Endothelial cell of umbilical vein (primary cell): Measurements from ENCODE around the gene CLEC11A. TPM values are rescaled to one million over a fixed set of nuclear protein-coding genes. Genes with fewer than 3 reads are reported as not detected.

ENCODE experiments used
- BruUV-seq: library from RNA; stranded (reverse); fragments of 400-500 nt; replicated peaks from 2 replicates; lab custom pipeline; 2021; lab: Mats Ljungman, UMichigan
- CTCF ChIA-PET: fragments of 300-600, 350-600 bp; sonication (Branson Sonifier 250); formaldehyde crosslinking; loops from one replicate; lab custom pipeline; 2021; ENCODE audit warnings: antibody characterized with exemption, inconsistent platforms; lab: Charles Lee
- POLR2A ChIA-PET: fragments of 300-600, 350-600 bp; sonication (Branson Sonifier 250); formaldehyde crosslinking; loops from one replicate; lab custom pipeline; 2021; ENCODE audit warnings: antibody characterized with exemption, inconsistent platforms; lab: Charles Lee
- DNase-seq: peaks from one replicate; pipeline ENCODE4 v3.0.0-alpha.2; 2011; ENCODE audit warnings: low read depth, low spot score
- FAIRE-seq: peaks from 2 replicates; lab custom pipeline; 2011; peaks lifted over from hg19 to GRCh38; lab: Jason Lieb, UNC
- H2AFZ ChIP-seq: 2 replicates; pipeline ENCODE4 v1.6.0; 2012; ENCODE audit warnings: low read depth, low read length, control low read depth, inconsistent platforms
- H3K27ac ChIP-seq: 2 replicates; pipeline ENCODE4 v1.5.1; 2011; ENCODE audit warnings: low read depth, mild to moderate bottlenecking, control low read depth, low read length, moderate library complexity; ENCODE audit not compliant: insufficient read depth
- H3K27me3 ChIP-seq, 2 experiments: 2 replicates each; pipeline versions ENCODE4 v1.6.0 to v1.6.1; 2011; ENCODE audit warnings: low read length in 2 of 2, mixed read lengths in 1 of 2; ENCODE audit not compliant: control insufficient read depth in 2 of 2, insufficient read depth in 2 of 2
- H3K36me3 ChIP-seq, 2 experiments: 2 replicates in 1 of 2; 3 replicates in 1 of 2; pipeline ENCODE4 v1.5.1; 2011; ENCODE audit warnings: low read length in 2 of 2, mild to moderate bottlenecking in 1 of 2, moderate library complexity in 1 of 2; ENCODE audit not compliant: control insufficient read depth in 2 of 2, insufficient read depth in 2 of 2; ENCODE audit errors: extremely low read depth in 1 of 2
- H3K4me1 ChIP-seq: 3 replicates; pipeline ENCODE4 v1.5.1; 2011; ENCODE audit warnings: mild to moderate bottlenecking, low read length; ENCODE audit not compliant: control insufficient read depth, insufficient read depth; ENCODE audit errors: extremely low read depth
- H3K4me2 ChIP-seq: 2 replicates; pipeline ENCODE4 v1.6.1; 2011; ENCODE audit warnings: low read length, control low read depth, mixed read lengths; ENCODE audit not compliant: insufficient read depth
- H3K4me3 ChIP-seq, 3 experiments: fragments of 200-600 bp in 1 of 3; sonication (generic), shearing (Covaris generic) in 1 of 3; replicated peaks in 1 of 3; 2 replicates each; pipeline ENCODE4 v1.5.1; 2011 to 2016; ENCODE audit warnings: control low read depth in 3 of 3, low read length in 3 of 3, mild to moderate bottlenecking in 2 of 3, inconsistent platforms in 1 of 3, low read depth in 1 of 3, moderate library complexity in 1 of 3; ENCODE audit not compliant: insufficient read depth in 1 of 3
- H3K79me2 ChIP-seq: 2 replicates; pipeline ENCODE4 v1.6.0; 2012; ENCODE audit warnings: low read length, inconsistent platforms; ENCODE audit not compliant: control insufficient read depth, insufficient read depth
- H3K9ac ChIP-seq: replicated peaks from 2 replicates; pipeline ENCODE3; 2011; ENCODE audit warnings: low read length, control low read depth; ENCODE audit not compliant: insufficient read depth; ENCODE audit errors: extremely low read depth
- H3K9me1 ChIP-seq: replicated peaks from 3 replicates; pipeline ENCODE4 v1.6.0; 2011; ENCODE audit warnings: mild to moderate bottlenecking, low read length; ENCODE audit not compliant: control insufficient read depth, insufficient read depth; ENCODE audit errors: extremely low read depth
- H3K9me3 ChIP-seq: replicated peaks from 2 replicates; pipeline ENCODE4 v1.5.1; 2012; ENCODE audit warnings: low read length, inconsistent platforms; ENCODE audit not compliant: control insufficient read depth, insufficient read depth
- H4K20me1 ChIP-seq: replicated peaks from 2 replicates; pipeline ENCODE3; 2011; ENCODE audit warnings: mild to moderate bottlenecking, low read length; ENCODE audit not compliant: control insufficient read depth, insufficient read depth; ENCODE audit errors: extremely low read depth
- EZH2 ChIP-seq: IDR thresholded peaks from 2 replicates; pipeline ENCODE4 v1.6.1; 2012; ENCODE audit warnings: borderline replicate concordance, low read depth, mild to moderate bottlenecking, moderate library complexity, low read length, inconsistent platforms; ENCODE audit not compliant: severe bottlenecking
- FOS ChIP-seq: IDR thresholded peaks from 2 replicates; pipeline ENCODE4 v1.6.1; 2011; ENCODE audit warnings: mild to moderate bottlenecking, low read length, moderate library complexity, borderline replicate concordance; ENCODE audit not compliant: insufficient read depth
- GATA2 ChIP-seq: IDR thresholded peaks from 2 replicates; pipeline ENCODE4 v1.7.0; 2011; ENCODE audit warnings: low read depth, mild to moderate bottlenecking, moderate library complexity, mixed read lengths, low read length; ENCODE audit not compliant: insufficient read length, insufficient read depth
- JUN ChIP-seq: IDR thresholded peaks from 2 replicates; pipeline ENCODE4 v1.6.1; 2011; ENCODE audit warnings: borderline replicate concordance, low read depth; ENCODE audit not compliant: insufficient read length, insufficient read depth
- MYC ChIP-seq: IDR thresholded peaks from one replicate; pipeline ENCODE4 v1.6.1; 2011; ENCODE audit warnings: mild to moderate bottlenecking, low read depth, low read length
- POLR2A ChIP-seq: IDR thresholded peaks from 2 replicates; pipeline ENCODE4 v1.6.1; 2012; ENCODE audit warnings: low read depth, mild to moderate bottlenecking, control low read depth, low read length
- POLR2AphosphoS5 ChIP-seq: IDR thresholded peaks from 2 replicates; pipeline ENCODE4 v1.6.1; 2012; ENCODE audit warnings: low read depth, mild to moderate bottlenecking, control low read depth, low read length, moderate library complexity; ENCODE audit not compliant: insufficient read depth
- dilution Hi-C: fragments of 300-500 bp; cut with MboI; formaldehyde crosslinking; loops from one replicate; pipeline ENCODE4 v1.15.0; 2019; ENCODE audit warnings: low sequenced_read_pairs; ENCODE audit not compliant: extremely low pct_ligation_motif_present
- intact Hi-C: fragments of 100-400 bp; cut with micrococcal nuclease; formaldehyde crosslinking; loops from one replicate; pipeline ENCODE4 v1.10.0; 2022
- polyA plus RNA-seq, 4 experiments: library from polyadenylated mRNA; depleted of rRNA in 3 of 4; stranded (reverse) in 3 of 4; unstranded in 1 of 4; fragments of >200 nt; gene quantifications; 2 replicates each; pipeline versions ENCODE4 v1.2.1 to v1.2.3, GENCODE V29; 2011 to 2012; ENCODE audit warnings: missing spikeins in 1 of 4
- total RNA-seq: library from RNA; stranded (reverse); gene quantifications from 2 replicates; pipeline ENCODE4 v1.2.3, GENCODE V29; 2021
- TF ChIP-seq, protein P1 (sequence below): IDR thresholded peaks from 2 replicates; pipeline ENCODE4 v1.6.1; 2011; ENCODE audit not compliant: insufficient read depth, insufficient read length
- TF ChIP-seq, protein P2 (sequence below), 2 donors: IDR thresholded peaks; 1 replicate in 1 of 2; 2 replicates in 1 of 2; pipeline ENCODE4 v1.5.1; 2011; ENCODE audit warnings: low read length in 2 of 2, mild to moderate bottlenecking in 2 of 2, moderate library complexity in 2 of 2, control low read depth in 1 of 2, inconsistent platforms in 1 of 2, low read depth in 1 of 2; ENCODE audit not compliant: insufficient read depth in 1 of 2; ENCODE audit errors: extremely low read depth in 1 of 2

CLEC11A gene
- total and polyA plus RNA-seq, 2 donors (not counting 3 experiments of a cell fraction or from before 2014, with no cell fraction given): 10.4 to 30.1 TPM

DNA sequence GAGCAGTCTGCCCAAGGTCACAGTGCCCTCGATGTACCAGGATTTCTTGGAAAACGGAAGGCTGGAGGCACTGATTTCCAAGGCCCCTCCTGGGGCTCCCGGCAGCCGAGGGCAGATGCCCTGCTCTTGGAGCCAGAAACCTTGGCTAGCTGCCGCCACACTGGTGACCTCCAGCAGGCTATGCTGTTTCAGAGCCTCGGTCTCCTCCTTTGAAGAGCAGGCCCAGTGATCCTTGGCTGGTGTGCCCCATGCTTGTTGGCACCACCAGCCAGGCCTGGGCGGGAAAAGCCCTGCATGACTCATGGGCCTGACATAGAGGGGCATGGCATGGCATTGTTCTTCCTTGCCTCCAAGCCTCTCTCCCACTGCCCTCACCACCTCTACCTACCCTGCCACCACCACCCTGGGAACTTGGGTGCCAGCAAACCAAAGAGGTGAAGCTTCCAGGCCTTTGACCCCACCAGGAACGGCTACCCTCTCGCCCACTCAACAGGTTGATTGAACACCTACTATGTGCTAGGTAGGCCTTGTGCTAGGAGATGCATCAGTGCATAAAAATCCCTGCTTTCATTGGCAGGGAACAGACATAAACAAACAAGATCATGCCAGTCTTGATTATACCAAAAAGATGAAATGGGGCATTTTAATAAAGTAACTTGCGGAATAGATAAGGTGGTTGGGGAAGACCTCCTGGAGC is 1.6 kb upstream of the CLEC11A start:
- ChIA-PET POLR2A (no interaction called here), CTCF (interaction anchor here (0.6 to 1.4 kb wide), 10 partner anchors 12 to 936 kb away, joined by 3 to 7 read pairs (median 3); no protein-coding TSS in a partner anchor)
- Histone ChIP-seq H3K36me3 (no peaks in the 10 kb centered on the region), H3K27ac (no peak overlapping the region), H2AFZ (no peak overlapping the region), H3K9me1 (no peaks in the 10 kb centered on the region), H3K79me2 (no peaks in the 10 kb centered on the region), H3K4me2 (no peak overlapping the region), H4K20me1 (no peaks in the 10 kb centered on the region), H3K9ac (no peak overlapping the region), H3K27me3 (peaks cover 3% of the 10 kb centered on the region in 2 experiments), H3K9me3 (no peaks in the 10 kb centered on the region), H3K4me3 (no peak overlapping the region), H3K4me1 (peaks cover 16% of the 10 kb centered on the region)
- TF ChIP-seq POLR2A: no peak
- TF ChIP-seq POLR2AphosphoS5: no peak
- no peak for TF ChIP-seq GATA2
- TF ChIP-seq JUN: no peak
- no peak for TF ChIP-seq FOS
- TF ChIP-seq, protein P1, sequence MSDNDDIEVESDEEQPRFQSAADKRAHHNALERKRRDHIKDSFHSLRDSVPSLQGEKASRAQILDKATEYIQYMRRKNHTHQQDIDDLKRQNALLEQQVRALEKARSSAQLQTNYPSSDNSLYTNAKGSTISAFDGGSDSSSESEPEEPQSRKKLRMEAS: no peak
- TF ChIP-seq EZH2: no peak
- TF ChIP-seq, protein P2, sequence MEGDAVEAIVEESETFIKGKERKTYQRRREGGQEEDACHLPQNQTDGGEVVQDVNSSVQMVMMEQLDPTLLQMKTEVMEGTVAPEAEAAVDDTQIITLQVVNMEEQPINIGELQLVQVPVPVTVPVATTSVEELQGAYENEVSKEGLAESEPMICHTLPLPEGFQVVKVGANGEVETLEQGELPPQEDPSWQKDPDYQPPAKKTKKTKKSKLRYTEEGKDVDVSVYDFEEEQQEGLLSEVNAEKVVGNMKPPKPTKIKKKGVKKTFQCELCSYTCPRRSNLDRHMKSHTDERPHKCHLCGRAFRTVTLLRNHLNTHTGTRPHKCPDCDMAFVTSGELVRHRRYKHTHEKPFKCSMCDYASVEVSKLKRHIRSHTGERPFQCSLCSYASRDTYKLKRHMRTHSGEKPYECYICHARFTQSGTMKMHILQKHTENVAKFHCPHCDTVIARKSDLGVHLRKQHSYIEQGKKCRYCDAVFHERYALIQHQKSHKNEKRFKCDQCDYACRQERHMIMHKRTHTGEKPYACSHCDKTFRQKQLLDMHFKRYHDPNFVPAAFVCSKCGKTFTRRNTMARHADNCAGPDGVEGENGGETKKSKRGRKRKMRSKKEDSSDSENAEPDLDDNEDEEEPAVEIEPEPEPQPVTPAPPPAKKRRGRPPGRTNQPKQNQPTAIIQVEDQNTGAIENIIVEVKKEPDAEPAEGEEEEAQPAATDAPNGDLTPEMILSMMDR (IDR thresholded peaks at IDR 0.05; ENCODE audit: extremely low read depth in 1 of 2, insufficient read depth in 1 of 2, low read depth in 1 of 2, low read length in 2 of 2): no peak
- no peak for TF ChIP-seq MYC
- intact Hi-C loops: loop anchor here (5.0 kb wide), 3 partner anchors 114 to 394 kb away; partner anchors contain the start of gene KCNC3
- no TSS peak for BruUV-seq
- DNase-seq: no peak
- dilution Hi-C loops: no loop called here
- no peak for FAIRE-seq
